ENCODE measurements around the gene SSX4B. TPM values are rescaled to one million over a fixed set of nuclear protein-coding genes. Genes with fewer than 3 reads are reported as not detected.
"Not testable (repeated sequence)": the region's sequence is repeated elsewhere in the genome, so short reads cannot be mapped to it uniquely, and the experiment has no call there.

The SSX4B gene
- total RNA-seq, result not detected

- ATAC-seq, result not testable (repeated sequence)
These were observed at the start of gene SSX4B for GRCh38 chrX:48411860-48412259. TSS of gene SSX4B (minus strand) at chrX:48411960. CDS start at chrX:48411372, 588 bp downstream.

GRCh38 chrX:48460606-48461005 lies 48.8 kb upstream of the SSX4B start:
- no peak for ATAC-seq

- no peak for ATAC-seq
These were observed 48.3 kb upstream of the SSX4B start for GRCh38 chrX:48460031-48460430.

GRCh38 chrX:48459483-48459882 lies 47.7 kb upstream of the SSX4B start:
- ATAC-seq, result no peak

- no peak for ATAC-seq
These were observed 47.0 kb upstream of the SSX4B start for GRCh38 chrX:48458711-48459110.

- no peak for ATAC-seq
These were observed 45.0 kb upstream of the SSX4B start for GRCh38 chrX:48456628-48457331.

GRCh38 chrX:48451708-48452107 lies 39.9 kb upstream of the SSX4B start:
- ATAC-seq, result no peak

GRCh38 chrX:48450076-48450475 lies 38.3 kb upstream of the SSX4B start:
- no peak for ATAC-seq

- ATAC-seq, result not testable (repeated sequence)
These were observed 35.4 kb upstream of the SSX4B start for GRCh38 chrX:48447201-48447600.

- ATAC-seq, result not testable (repeated sequence)
These were observed 22.0 kb upstream of the SSX4B start for GRCh38 chrX:48433713-48434112.

- ATAC-seq, result not testable (repeated sequence)
These were observed 18.4 kb upstream of the SSX4B start for GRCh38 chrX:48430166-48430565.

GRCh38 chrX:48429606-48430005 lies 17.8 kb upstream of the SSX4B start:
- not testable (repeated sequence) for ATAC-seq

- ATAC-seq, result peak; percentile 55
These were observed 15.4 kb upstream of the SSX4B start for GRCh38 chrX:48427027-48427716.

- ATAC-seq, result not testable (repeated sequence)
These were observed 13.9 kb downstream of the SSX4B start for GRCh38 chrX:48397825-48398224.

GRCh38 chrX:48396931-48397330 lies 14.8 kb downstream of the SSX4B start:
- not testable (repeated sequence) for ATAC-seq

- not testable (repeated sequence) for ATAC-seq
These were observed 28.5 kb downstream of the SSX4B start, which contains the start of gene SSX4 for GRCh38 chrX:48383239-48383638. TSS of gene SSX4 (plus strand) at chrX:48383539. CDS start at chrX:48384054, 515 bp downstream.

GRCh38 chrX:48370408-48370807 lies 41.4 kb downstream of the SSX4B start:
- not testable (repeated sequence) for ATAC-seq

- peak; percentile 69 for ATAC-seq
These were observed 43.9 kb downstream of the SSX4B start for GRCh38 chrX:48367717-48368408.

- ATAC-seq, result not testable (repeated sequence)
These were observed 52.5 kb downstream of the SSX4B start for GRCh38 chrX:48359281-48359680.

- ATAC-seq, result no peak
These were observed 54.1 kb downstream of the SSX4B start for GRCh38 chrX:48357681-48358080.

- not testable (repeated sequence) for ATAC-seq
These were observed 55.3 kb downstream of the SSX4B start, which contains the start of gene SSX3 for GRCh38 chrX:48356315-48357094. TSS of gene SSX3 (minus strand) at chrX:48356703. CDS start at chrX:48355249, 1,454 bp downstream.

All from esophagus mucosa (tissue), 1 donor.